Keratinocyte (primary cell): ENCODE data around the gene AHRR. TPM values are rescaled to one million over a fixed set of nuclear protein-coding genes. Genes with fewer than 3 reads are reported as not detected.

Experiments used
- DNase-seq: peaks from one replicate; pipeline ENCODE4 v3.0.0-alpha.2; 2011; ENCODE audit warnings: low read depth, missing footprints, low spot score
- FAIRE-seq: peaks from 2 replicates; lab custom pipeline; 2011; peaks lifted over from hg19 to GRCh38; lab: Jason Lieb, UNC
- H2AFZ ChIP-seq: 2 replicates; pipeline ENCODE4 v1.6.0; 2012; ENCODE audit warnings: low read length, control low read depth, inconsistent platforms; ENCODE audit not compliant: control insufficient read depth
- H3K27ac ChIP-seq: 2 replicates; pipeline ENCODE4 v1.5.1; 2011; ENCODE audit warnings: low read length; ENCODE audit not compliant: control insufficient read depth, insufficient read depth
- H3K27me3 ChIP-seq: 3 replicates; pipeline ENCODE4 v1.6.0; 2011; ENCODE audit warnings: low read length; ENCODE audit not compliant: control insufficient read depth, insufficient read depth; ENCODE audit errors: extremely low read depth
- H3K36me3 ChIP-seq, 2 experiments: 2 replicates in 1 of 2; 3 replicates in 1 of 2; pipeline ENCODE4 v1.5.1; 2011; ENCODE audit warnings: low read length in 2 of 2, mild to moderate bottlenecking in 1 of 2; ENCODE audit not compliant: control insufficient read depth in 2 of 2, insufficient read depth in 2 of 2; ENCODE audit errors: extremely low read depth in 1 of 2
- H3K4me1 ChIP-seq: 3 replicates; pipeline ENCODE4 v1.5.1; 2011; ENCODE audit warnings: low read length; ENCODE audit not compliant: control insufficient read depth, insufficient read depth; ENCODE audit errors: extremely low read depth
- H3K4me2 ChIP-seq: 3 replicates; pipeline ENCODE4 v1.6.0; 2011; ENCODE audit warnings: low read depth, low read length; ENCODE audit not compliant: control insufficient read depth, insufficient read depth; ENCODE audit errors: extremely low read depth
- H3K4me3 ChIP-seq, 3 experiments: fragments of 200-600 bp in 1 of 3; sonication (generic) in 1 of 3; 2 replicates in 2 of 3; 3 replicates in 1 of 3; pipeline ENCODE4 v1.5.1; 2011 to 2016; ENCODE audit warnings: low read length in 3 of 3, mild to moderate bottlenecking in 3 of 3, control low read depth in 2 of 3, inconsistent platforms in 1 of 3, low read depth in 1 of 3, mixed read lengths in 1 of 3, mixed run types in 1 of 3, moderate library complexity in 1 of 3; ENCODE audit not compliant: control insufficient read depth in 2 of 3, insufficient read depth in 2 of 3; ENCODE audit errors: extremely low read depth in 1 of 3
- H3K79me2 ChIP-seq: 2 replicates; pipeline ENCODE4 v1.6.0; 2012; ENCODE audit warnings: low read length; ENCODE audit not compliant: control insufficient read depth, insufficient read depth
- H3K9ac ChIP-seq: 3 replicates; pipeline ENCODE4 v1.6.0; 2011; ENCODE audit warnings: low read length; ENCODE audit not compliant: control insufficient read depth, insufficient read depth; ENCODE audit errors: extremely low read depth
- H3K9me1 ChIP-seq: 3 replicates; pipeline ENCODE4 v1.6.0; 2011; ENCODE audit warnings: low read length; ENCODE audit not compliant: control insufficient read depth, insufficient read depth; ENCODE audit errors: extremely low read depth
- H3K9me3 ChIP-seq: 2 replicates; pipeline ENCODE4 v1.5.1; 2012; ENCODE audit warnings: low read depth, low read length; ENCODE audit not compliant: control insufficient read depth
- H4K20me1 ChIP-seq: 3 replicates; pipeline ENCODE4 v1.6.0; 2011; ENCODE audit warnings: low read length; ENCODE audit not compliant: control insufficient read depth, insufficient read depth; ENCODE audit errors: extremely low read depth
- EZH2 ChIP-seq: IDR thresholded peaks from one replicate; pipeline ENCODE4 v1.6.1; 2012; ENCODE audit warnings: inconsistent platforms, mild to moderate bottlenecking, low read length, moderate library complexity
- dilution Hi-C: fragments of 300-500 bp; cut with MboI; formaldehyde crosslinking; loops from one replicate; pipeline ENCODE4 v1.7.0; 2020; ENCODE audit warnings: low sequenced_read_pairs; ENCODE audit not compliant: extremely low pct_ligation_motif_present
- polyA plus RNA-seq, 5 experiments: library from polyadenylated mRNA; depleted of rRNA in 3 of 5; stranded (reverse) in 3 of 5; stranded (forward) in 1 of 5; unstranded in 1 of 5; fragments of >200 nt; gene quantifications; 1 replicate in 1 of 5; 2 replicates in 3 of 5; 3 replicates in 1 of 5; pipeline versions ENCODE4 v1.2.1 to v1.2.3, GENCODE V29; 2011 to 2012; ENCODE audit warnings: missing spikeins in 2 of 5, low read depth in 1 of 5, low replicate concordance in 1 of 5
- TF ChIP-seq, protein P1 (sequence below), 3 experiments: IDR thresholded peaks in 1 of 3; conservative IDR thresholded peaks in 1 of 3; optimal IDR thresholded peaks in 1 of 3; 2 replicates in 2 of 3; 3 replicates in 1 of 3; pipeline versions ENCODE3 to v1.5.1; 2011; ENCODE audit warnings: low read length in 3 of 3, mild to moderate bottlenecking in 3 of 3, moderate library complexity in 2 of 3, control low read depth in 1 of 3, inconsistent platforms in 1 of 3; ENCODE audit not compliant: insufficient read depth in 2 of 3; ENCODE audit errors: extremely low read depth in 1 of 3

AHRR gene
- polyA plus RNA-seq, 1 donor (not counting 4 experiments of a cell fraction or from before 2014, with no cell fraction given): 0.24 TPM

DNA sequence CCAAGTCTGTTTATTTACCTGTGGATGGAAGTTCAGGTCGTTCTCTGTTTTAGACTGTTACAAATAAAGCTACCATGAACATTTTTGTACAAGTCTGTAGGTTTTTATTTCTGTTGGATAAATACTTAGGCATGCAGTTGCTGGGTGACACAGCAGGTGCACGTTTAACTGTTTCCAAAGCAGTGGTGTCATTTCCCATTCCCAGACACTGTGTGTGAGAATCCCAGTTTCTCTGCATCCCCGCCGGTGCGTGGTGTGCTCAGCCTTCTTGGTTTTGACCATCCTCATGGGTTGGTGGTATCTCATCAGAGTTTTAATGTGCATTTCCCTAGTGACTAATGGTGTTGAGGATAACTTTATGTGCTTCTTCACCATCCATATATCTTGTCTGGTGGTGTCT lies 27.2 kb downstream of the AHRR start:
- FAIRE-seq: no peak
- Histone ChIP-seq H2AFZ (no peak overlapping the region), H3K4me3 (no peak overlapping the region), H3K4me1 (no peaks in the 10 kb centered on the region), H3K9me3 (no peaks in the 10 kb centered on the region), H3K36me3 (no peaks in the 10 kb centered on the region), H3K27me3 (peaks cover 7% of the 10 kb centered on the region), H3K4me2 (no peak overlapping the region), H3K9me1 (no peaks in the 10 kb centered on the region), H3K9ac (no peak overlapping the region), H3K27ac (no peak overlapping the region), H4K20me1 (no peaks in the 10 kb centered on the region), H3K79me2 (no peaks in the 10 kb centered on the region)
- dilution Hi-C loops: no loop called here
- no peak for TF ChIP-seq EZH2
- TF ChIP-seq, protein P1, sequence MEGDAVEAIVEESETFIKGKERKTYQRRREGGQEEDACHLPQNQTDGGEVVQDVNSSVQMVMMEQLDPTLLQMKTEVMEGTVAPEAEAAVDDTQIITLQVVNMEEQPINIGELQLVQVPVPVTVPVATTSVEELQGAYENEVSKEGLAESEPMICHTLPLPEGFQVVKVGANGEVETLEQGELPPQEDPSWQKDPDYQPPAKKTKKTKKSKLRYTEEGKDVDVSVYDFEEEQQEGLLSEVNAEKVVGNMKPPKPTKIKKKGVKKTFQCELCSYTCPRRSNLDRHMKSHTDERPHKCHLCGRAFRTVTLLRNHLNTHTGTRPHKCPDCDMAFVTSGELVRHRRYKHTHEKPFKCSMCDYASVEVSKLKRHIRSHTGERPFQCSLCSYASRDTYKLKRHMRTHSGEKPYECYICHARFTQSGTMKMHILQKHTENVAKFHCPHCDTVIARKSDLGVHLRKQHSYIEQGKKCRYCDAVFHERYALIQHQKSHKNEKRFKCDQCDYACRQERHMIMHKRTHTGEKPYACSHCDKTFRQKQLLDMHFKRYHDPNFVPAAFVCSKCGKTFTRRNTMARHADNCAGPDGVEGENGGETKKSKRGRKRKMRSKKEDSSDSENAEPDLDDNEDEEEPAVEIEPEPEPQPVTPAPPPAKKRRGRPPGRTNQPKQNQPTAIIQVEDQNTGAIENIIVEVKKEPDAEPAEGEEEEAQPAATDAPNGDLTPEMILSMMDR (optimal IDR thresholded peaks at IDR 0.05 in 1 of 3, IDR thresholded peaks at IDR 0.05 in 1 of 3, conservative IDR thresholded peaks at IDR 0.05 in 1 of 3; ENCODE audit: extremely low read depth in 1 of 3, insufficient read depth in 2 of 3, low read length in 3 of 3): no peak
- no peak for DNase-seq

DNA sequence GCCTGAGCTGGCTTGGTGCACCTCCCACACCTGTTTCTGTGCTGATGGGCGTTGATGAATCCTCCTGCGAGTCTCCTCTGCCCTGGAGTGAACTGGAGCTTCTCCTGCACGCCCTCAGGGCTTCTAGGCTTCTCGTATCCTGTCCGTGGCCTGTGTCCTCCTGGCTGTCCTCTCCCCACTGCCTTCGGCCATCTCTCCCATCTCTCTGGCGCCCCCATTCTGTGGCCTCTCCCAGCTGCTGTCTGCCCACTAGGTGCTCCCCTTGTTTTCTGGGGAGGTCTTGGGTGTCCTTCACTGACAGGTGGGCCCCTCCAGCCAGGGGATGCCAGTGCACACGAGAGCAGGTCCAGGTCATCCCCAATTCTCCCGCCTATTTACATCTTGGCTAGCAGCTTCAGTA lies 28.8 kb downstream of the AHRR start:
- no peak overlapping the region for H3K9ac ChIP-seq
- H3K36me3 ChIP-seq: no peaks in the 10 kb centered on the region
- H2AFZ ChIP-seq: no peak overlapping the region
- H3K79me2 ChIP-seq: no peaks in the 10 kb centered on the region
- no peak overlapping the region for H3K4me2 ChIP-seq
- no peak overlapping the region for H3K4me3 ChIP-seq
- H4K20me1 ChIP-seq: no peaks in the 10 kb centered on the region
- no peaks in the 10 kb centered on the region for H3K9me1 ChIP-seq
- H3K27ac ChIP-seq: no peak overlapping the region
- DNase-seq (no peak), FAIRE-seq (no peak)
- H3K9me3 ChIP-seq: no peaks in the 10 kb centered on the region
- H3K4me1 ChIP-seq: no peaks in the 10 kb centered on the region
- dilution Hi-C loops: no loop called here
- TF ChIP-seq, protein P1 (optimal IDR thresholded peaks at IDR 0.05 in 1 of 3, IDR thresholded peaks at IDR 0.05 in 1 of 3, conservative IDR thresholded peaks at IDR 0.05 in 1 of 3; ENCODE audit: extremely low read depth in 1 of 3, insufficient read depth in 2 of 3, low read length in 3 of 3): peak; percentile 12 to 36 (median 30)
- no peak for TF ChIP-seq EZH2
- peaks cover 7% of the 10 kb centered on the region for H3K27me3 ChIP-seq
